Left ventricle myocardium inferior (tissue), 1 donor: ENCODE measurements around the gene NUDT4. TPM values are rescaled to one million over a fixed set of nuclear protein-coding genes. Genes with fewer than 3 reads are reported as not detected.

Experiments
- DNase-seq: peaks from one replicate; pipeline ENCODE4 v3.0.0-alpha.2; 2020
- H3K27ac ChIP-seq: fragments of 200-600 bp; replicated peaks from 2 replicates; pipeline ENCODE4 v1.8.0; 2021
- H3K27me3 ChIP-seq: fragments of 200-600 bp; 2 replicates; pipeline ENCODE4 v1.8.0; 2021; ENCODE audit warnings: low read depth
- H3K36me3 ChIP-seq: fragments of 200-600 bp; 2 replicates; pipeline ENCODE4 v1.8.0; 2021
- H3K4me1 ChIP-seq: fragments of 200-600 bp; 2 replicates; pipeline ENCODE4 v1.8.0; 2021
- H3K4me3 ChIP-seq: fragments of 200-600 bp; 2 replicates; pipeline ENCODE4 v1.8.0; 2021; ENCODE audit warnings: mild to moderate bottlenecking, moderate library complexity
- H3K9me3 ChIP-seq: fragments of 200-600 bp; replicated peaks from 2 replicates; pipeline ENCODE4 v1.8.0; 2021
- intact Hi-C: fragments of 100-400 bp; cut with micrococcal nuclease; formaldehyde crosslinking; loops from one replicate; pipeline ENCODE4 v1.11.0; 2022
- total RNA-seq: library from RNA; stranded (reverse); fragmentation: NEBNext Ultra II Directional; extraction: Animal tissue kit (Norgen Biotek cat#: 25700); gene quantifications from one replicate; pipeline ENCODE4 v1.2.1, GENCODE V29; 2021
- TF ChIP-seq, protein P1 (sequence below): fragments of 200-600 bp; IDR thresholded peaks from 2 replicates; pipeline ENCODE4 v1.8.0; 2021; ENCODE audit warnings: antibody characterized with exemption, mild to moderate bottlenecking, borderline replicate concordance
- donor health status: DM: no; HTN: yes; CAD: no; lungs with severe emphysema.

Gene NUDT4
- total RNA-seq, 1 donor from 2014 or later: 283 TPM

DNA sequence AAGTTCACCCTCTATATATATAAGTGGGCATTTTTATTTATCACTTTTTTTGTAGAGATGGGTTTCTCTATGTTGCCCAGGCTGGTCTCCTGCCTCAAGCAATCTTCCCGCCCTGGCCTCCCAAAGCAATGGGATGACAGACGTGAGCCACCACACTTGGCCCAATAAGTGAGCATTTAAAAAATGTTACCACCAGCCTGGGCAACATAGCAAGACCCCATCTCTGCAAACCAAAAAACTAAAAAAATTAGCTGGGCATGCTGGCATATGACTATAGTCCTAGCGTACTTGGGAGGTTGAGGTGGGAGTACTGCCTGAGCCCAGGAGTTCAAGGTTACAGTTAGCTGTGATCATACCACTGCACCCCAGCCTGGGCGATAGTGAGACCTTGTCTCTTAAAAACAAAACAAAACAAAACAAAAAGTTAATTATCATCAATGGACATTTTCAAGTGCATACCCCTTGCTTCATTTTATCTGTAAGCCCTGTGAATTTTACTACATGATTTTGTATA is 40.3 kb downstream of the NUDT4 start:
- Histone ChIP-seq H3K9me3 (no peaks in the 10 kb centered on the region), H3K36me3 (no peaks in the 10 kb centered on the region), H3K4me1 (peaks cover 76% of the 10 kb centered on the region), H3K27ac (peak overlapping the region; percentile 31), H3K4me3 (no peak overlapping the region), H3K27me3 (no peaks in the 10 kb centered on the region)
- intact Hi-C loops: loop anchor here (5.0 kb wide), 1 partner anchor 431 kb away; no protein-coding TSS in a partner anchor
- TF ChIP-seq, protein P1, sequence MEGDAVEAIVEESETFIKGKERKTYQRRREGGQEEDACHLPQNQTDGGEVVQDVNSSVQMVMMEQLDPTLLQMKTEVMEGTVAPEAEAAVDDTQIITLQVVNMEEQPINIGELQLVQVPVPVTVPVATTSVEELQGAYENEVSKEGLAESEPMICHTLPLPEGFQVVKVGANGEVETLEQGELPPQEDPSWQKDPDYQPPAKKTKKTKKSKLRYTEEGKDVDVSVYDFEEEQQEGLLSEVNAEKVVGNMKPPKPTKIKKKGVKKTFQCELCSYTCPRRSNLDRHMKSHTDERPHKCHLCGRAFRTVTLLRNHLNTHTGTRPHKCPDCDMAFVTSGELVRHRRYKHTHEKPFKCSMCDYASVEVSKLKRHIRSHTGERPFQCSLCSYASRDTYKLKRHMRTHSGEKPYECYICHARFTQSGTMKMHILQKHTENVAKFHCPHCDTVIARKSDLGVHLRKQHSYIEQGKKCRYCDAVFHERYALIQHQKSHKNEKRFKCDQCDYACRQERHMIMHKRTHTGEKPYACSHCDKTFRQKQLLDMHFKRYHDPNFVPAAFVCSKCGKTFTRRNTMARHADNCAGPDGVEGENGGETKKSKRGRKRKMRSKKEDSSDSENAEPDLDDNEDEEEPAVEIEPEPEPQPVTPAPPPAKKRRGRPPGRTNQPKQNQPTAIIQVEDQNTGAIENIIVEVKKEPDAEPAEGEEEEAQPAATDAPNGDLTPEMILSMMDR: no peak
- DNase-seq: no peak

- Histone ChIP-seq H3K4me1 (peaks cover 76% of the 10 kb centered on the region), H3K9me3 (no peaks in the 10 kb centered on the region), H3K4me3 (no peak overlapping the region), H3K27ac (peak overlapping the region; percentile 31), H3K27me3 (no peaks in the 10 kb centered on the region), H3K36me3 (no peaks in the 10 kb centered on the region)
- TF ChIP-seq, protein P1: peak; percentile 75
- no peak for DNase-seq
- intact Hi-C loops: loop anchor here (5.0 to 10.0 kb wide), 2 partner anchors 432 to 635 kb away; no protein-coding TSS in a partner anchor
Measured at GRCh38 chr12:93419388-93420034, 41.8 kb downstream of the NUDT4 start.

DNA sequence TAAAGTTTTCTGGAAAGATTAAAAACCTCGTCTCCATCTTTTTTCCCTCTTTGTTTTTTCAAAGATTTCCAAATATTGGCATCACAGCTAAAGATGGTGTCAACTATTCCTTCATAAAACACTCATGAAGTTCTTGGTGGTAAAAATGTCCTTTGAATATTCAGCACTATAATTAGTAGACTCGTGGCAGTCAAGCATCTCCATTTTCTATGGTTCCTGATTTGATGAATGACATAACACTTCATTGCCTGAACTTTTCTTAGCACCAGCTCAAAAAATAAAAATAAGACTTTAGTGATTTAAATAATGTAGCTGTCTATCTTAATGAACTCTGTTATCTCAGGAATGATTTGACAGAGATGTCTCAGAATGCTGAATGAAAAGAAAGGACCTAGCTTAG is 44.3 kb downstream of the NUDT4 start:
- Histone ChIP-seq H3K27ac (peak overlapping the region; percentile 0), H3K27me3 (no peaks in the 10 kb centered on the region), H3K4me1 (peaks cover 78% of the 10 kb centered on the region), H3K36me3 (no peaks in the 10 kb centered on the region), H3K4me3 (no peak overlapping the region), H3K9me3 (no peaks in the 10 kb centered on the region)
- DNase-seq: no peak
- TF ChIP-seq, protein P1: no peak
- intact Hi-C loops: loop anchor here (10.0 kb wide), 1 partner anchor 637 kb away; no protein-coding TSS in a partner anchor

GRCh38 chr12:93425736-93426411 is 48.1 kb downstream of the NUDT4 start:
- H3K36me3 ChIP-seq: no peaks in the 10 kb centered on the region
- intact Hi-C loops: loop anchor here (10.0 kb wide), 1 partner anchor 641 kb away; no protein-coding TSS in a partner anchor
- TF ChIP-seq, protein P1: no peak
- no peaks in the 10 kb centered on the region for H3K27me3 ChIP-seq
- peak overlapping the region; percentile 53 for H3K27ac ChIP-seq
- H3K4me3 ChIP-seq: no peak overlapping the region
- no peak for DNase-seq
- peaks cover 98% of the 10 kb centered on the region for H3K4me1 ChIP-seq
- H3K9me3 ChIP-seq: no peaks in the 10 kb centered on the region

DNA sequence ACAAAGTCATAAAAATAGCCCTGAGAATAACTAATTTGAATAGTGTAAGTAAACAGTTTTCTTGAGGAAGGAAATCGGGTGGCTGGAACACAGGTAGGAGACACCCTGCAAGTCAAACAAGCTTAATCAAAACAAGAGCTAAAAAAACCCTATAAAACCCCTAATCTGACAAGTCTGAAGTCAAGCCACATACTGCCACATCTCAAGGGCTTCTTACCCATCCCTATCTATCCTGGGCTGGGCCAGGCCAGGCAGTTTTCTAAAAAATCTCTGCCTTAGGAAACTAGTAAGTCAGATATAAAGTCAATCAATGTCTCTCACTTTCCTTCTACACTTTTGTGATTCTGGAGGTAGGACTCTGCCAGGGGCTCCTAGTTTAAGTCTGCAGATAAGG is 48.7 kb downstream of the NUDT4 start:
- peaks cover 98% of the 10 kb centered on the region for H3K4me1 ChIP-seq
- no peak overlapping the region for H3K4me3 ChIP-seq
- peak overlapping the region; percentile 53 for H3K27ac ChIP-seq
- H3K9me3 ChIP-seq: no peaks in the 10 kb centered on the region
- H3K36me3 ChIP-seq: no peaks in the 10 kb centered on the region
- TF ChIP-seq, protein P1: no peak
- no peaks in the 10 kb centered on the region for H3K27me3 ChIP-seq
- intact Hi-C loops: loop anchor here (10.0 kb wide), 1 partner anchor 642 kb away; no protein-coding TSS in a partner anchor
- no peak for DNase-seq
